GM19023 (cell line): ENCODE results near the gene SH3GLB1.

ENCODE experiments used
- ATAC-seq: cut with Tn5 transposase; IDR thresholded peaks from one replicate; pipeline ENCODE4 v1.9.1; 2021; ENCODE audit warnings: mild to moderate bottlenecking, moderate library complexity; ENCODE audit not compliant: unreplicated experiment

SH3GLB1 gene

GRCh38 chr1:86731416-86731815 lies 27.0 kb downstream of the SH3GLB1 start:
- ATAC-seq, result no peak

GRCh38 chr1:86733340-86733739 lies 29.0 kb downstream of the SH3GLB1 start:
- no peak for ATAC-seq

- no peak for ATAC-seq
These were observed 35.5 kb downstream of the SH3GLB1 start for GRCh38 chr1:86739648-86740509.

- ATAC-seq, result no peak
These were observed 37.7 kb downstream of the SH3GLB1 start for GRCh38 chr1:86741947-86742572.

GRCh38 chr1:86747304-86747703 lies 42.9 kb downstream of the SH3GLB1 start:
- ATAC-seq, result no peak

- ATAC-seq, result no peak
These were observed 44.4 kb downstream of the SH3GLB1 start for GRCh38 chr1:86748622-86749373.

- no peak for ATAC-seq
These were observed 45.7 kb downstream of the SH3GLB1 start for GRCh38 chr1:86750076-86750475.

GRCh38 chr1:86750530-86750929 lies 46.2 kb downstream of the SH3GLB1 start:
- no peak for ATAC-seq

- ATAC-seq, result no peak
These were observed 47.5 kb downstream of the SH3GLB1 start for GRCh38 chr1:86751923-86752322.

GRCh38 chr1:86753700-86754099 lies 49.3 kb downstream of the SH3GLB1 start:
- no peak for ATAC-seq

GRCh38 chr1:86754265-86754974 lies 50.0 kb downstream of the SH3GLB1 start:
- no peak for ATAC-seq

GRCh38 chr1:86756062-86756406 lies 51.7 kb downstream of the SH3GLB1 start:
- no peak for ATAC-seq

GRCh38 chr1:86757272-86757984 lies 53.1 kb downstream of the SH3GLB1 start:
- ATAC-seq, result no peak

- ATAC-seq, result no peak
These were observed 54.2 kb downstream of the SH3GLB1 start for GRCh38 chr1:86758570-86758969.

- no peak for ATAC-seq
These were observed 55.8 kb downstream of the SH3GLB1 start for GRCh38 chr1:86760199-86760598.

GRCh38 chr1:86762336-86762735 lies 58.0 kb downstream of the SH3GLB1 start:
- ATAC-seq, result no peak

- ATAC-seq, result no peak
These were observed 60.1 kb downstream of the SH3GLB1 start for GRCh38 chr1:86764523-86764922.

GRCh38 chr1:86765073-86765472 lies 60.7 kb downstream of the SH3GLB1 start:
- no peak for ATAC-seq

GRCh38 chr1:86765674-86766073 lies 61.3 kb downstream of the SH3GLB1 start:
- no peak for ATAC-seq

GRCh38 chr1:86768554-86768953 lies 64.2 kb downstream of the SH3GLB1 start:
- no peak for ATAC-seq
